SK-N-MC (cell line): Measurements from ENCODE around the gene FEM1A.

ENCODE experiments used
- EZH2 ChIP-seq: fragments of 200-600 bp; sonication (generic); IDR thresholded peaks from one replicate; pipeline ENCODE4 v1.6.1; 2017; ENCODE audit warnings: antibody characterized with exemption
- POLR2AphosphoS5 ChIP-seq: IDR thresholded peaks from 2 replicates; pipeline ENCODE4 v1.6.1; 2012; ENCODE audit warnings: mild to moderate bottlenecking, low read depth, low read length, borderline replicate concordance

- TF ChIP-seq EZH2 = no peak
- TF ChIP-seq POLR2AphosphoS5 = no peak
Observed at GRCh38 chr19:4749870-4750590, 41.5 kb upstream of the FEM1A start.
